GM19372 (cell line): ENCODE results near the gene ATP4B.

Experiments
- ATAC-seq: cut with Tn5 transposase; IDR thresholded peaks from one replicate; pipeline ENCODE4 v1.9.1; 2021; ENCODE audit warnings: mild to moderate bottlenecking, low read depth, moderate library complexity; ENCODE audit not compliant: unreplicated experiment

ATP4B gene

GRCh38 chr13:113657851-113658741 lies at the start of gene ATP4B:
Gene ATP4B, minus strand, starts transcription at chr13:113658198. Its CDS starts 54 bp downstream, at chr13:113658144.
- no peak for ATAC-seq

- ATAC-seq: no peak
Measured at GRCh38 chr13:113672002-113672651, 14.1 kb upstream of the ATP4B start.

- no peak for ATAC-seq
Measured at GRCh38 chr13:113671066-113672001, 13.3 kb upstream of the ATP4B start.

- ATAC-seq: no peak
Measured at GRCh38 chr13:113670541-113670940, 12.5 kb upstream of the ATP4B start.

- ATAC-seq: no peak
Measured at GRCh38 chr13:113669755-113670341, 11.8 kb upstream of the ATP4B start.

- ATAC-seq: no peak
Measured at GRCh38 chr13:113669231-113669754, 11.3 kb upstream of the ATP4B start.

- ATAC-seq: no peak
Measured at GRCh38 chr13:113668491-113668971, 10.5 kb upstream of the ATP4B start.

GRCh38 chr13:113667771-113668490 lies 9.9 kb upstream of the ATP4B start:
- no peak for ATAC-seq

- no peak for ATAC-seq
Measured at GRCh38 chr13:113666951-113667701, 9.1 kb upstream of the ATP4B start, which contains the start of gene GRK1. Gene GRK1, plus strand, starts transcription at chr13:113667219. Its CDS starts 168 bp downstream, at chr13:113667387.

- no peak for ATAC-seq
Measured at GRCh38 chr13:113666329-113666670, 8.3 kb upstream of the ATP4B start.

GRCh38 chr13:113665597-113666328 lies 7.8 kb upstream of the ATP4B start:
- no peak for ATAC-seq

- ATAC-seq: no peak
Measured at GRCh38 chr13:113664751-113665596, 7.0 kb upstream of the ATP4B start.

- no peak for ATAC-seq
Measured at GRCh38 chr13:113663934-113664333, 5.9 kb upstream of the ATP4B start.

- ATAC-seq: no peak
Measured at GRCh38 chr13:113661509-113661908, 3.5 kb upstream of the ATP4B start.

GRCh38 chr13:113660066-113660465 lies 2.1 kb upstream of the ATP4B start:
- ATAC-seq: no peak

GRCh38 chr13:113659337-113659736 lies 1.3 kb upstream of the ATP4B start:
- no peak for ATAC-seq

- no peak for ATAC-seq
Measured at GRCh38 chr13:113658836-113659235, 838 bp upstream of the ATP4B start.
